ENCODE results near the gene CALN1. TPM values are rescaled to one million over a fixed set of nuclear protein-coding genes. Genes with fewer than 3 reads are reported as not detected.

CALN1 gene
- total and polyA plus RNA-seq, 12 donors: not detected

- Histone ChIP-seq H3K36me3 (no peaks in the 10 kb centered on the region), H3K4me1 (peaks cover 0 to 12% (median 0%) of the 10 kb centered on the region in 9 donors), H3K27me3 (no peaks in the 10 kb centered on the region), H3K9me3 (peaks cover 0 to 24% (median 13%) of the 10 kb centered on the region in 11 donors), H3K4me3 (no peak overlapping the region), H3K27ac (no peak overlapping the region)
- DNase-seq (no peak), ATAC-seq (no peak)
- intact Hi-C loops (cut with DNase I): no loop called here
- WGBS, 2 donors: 66 to 69% methylated on average over 5 of the region's 5 CpGs
- no peak for TF ChIP-seq CTCF (IDR thresholded peaks at IDR 0.05)
These were observed 374.0 kb downstream of the CALN1 start for GRCh38 chr7:72038022-72038732.

- Histone ChIP-seq H3K36me3 (no peaks in the 10 kb centered on the region), H3K4me3 (no peak overlapping the region), H3K4me1 (peaks cover 0 to 12% (median 2%) of the 10 kb centered on the region in 9 donors), H3K27me3 (no peaks in the 10 kb centered on the region), H3K27ac (no peak overlapping the region), H3K9me3 (peaks cover 0 to 24% (median 13%) of the 10 kb centered on the region in 11 donors)
- peak in 1 of 8 donors; percentile 12 for ATAC-seq
- intact Hi-C loops (cut with DNase I): no loop called here
- TF ChIP-seq CTCF (IDR thresholded peaks at IDR 0.05): no peak
- 46 to 57% methylated on average over 2 of the region's 2 CpGs for WGBS, 2 donors
- no peak for DNase-seq
These were observed 374.6 kb downstream of the CALN1 start for GRCh38 chr7:72037516-72037915.

GRCh38 chr7:72035266-72035665 is 376.9 kb downstream of the CALN1 start:
- no peaks in the 10 kb centered on the region for H3K27me3 ChIP-seq
- no peak overlapping the region for H3K4me3 ChIP-seq
- DNase-seq (no peak), ATAC-seq (no peak)
- peaks cover 0 to 20% (median 5%) of the 10 kb centered on the region in 9 donors for H3K4me1 ChIP-seq
- 74 to 78% methylated on average over 1 of the region's 1 CpG for WGBS, 2 donors
- intact Hi-C loops (cut with DNase I): no loop called here
- peaks cover 0 to 24% (median 13%) of the 10 kb centered on the region in 11 donors for H3K9me3 ChIP-seq
- H3K27ac ChIP-seq: no peak overlapping the region
- no peaks in the 10 kb centered on the region for H3K36me3 ChIP-seq
- no peak for TF ChIP-seq CTCF (IDR thresholded peaks at IDR 0.05)

GRCh38 chr7:72032934-72033333 is 379.2 kb downstream of the CALN1 start:
- Histone ChIP-seq H3K27me3 (no peaks in the 10 kb centered on the region), H3K4me1 (peaks cover 0 to 20% (median 5%) of the 10 kb centered on the region in 9 donors), H3K36me3 (no peaks in the 10 kb centered on the region), H3K4me3 (no peak overlapping the region), H3K9me3 (peaks cover 0 to 28% (median 13%) of the 10 kb centered on the region in 11 donors), H3K27ac (peak overlapping the region in 5 of 10 donors; percentile 11 to 72 (median 65))
- TF ChIP-seq CTCF (IDR thresholded peaks at IDR 0.05): no peak
- DNase-seq (peak in 1 of 2 donors; percentile 35), ATAC-seq (peak in 7 of 8 donors; percentile 65 to 89 (median 83))
- intact Hi-C loops (cut with DNase I): no loop called here
- 19 to 21% methylated on average over 1 of the region's 1 CpG for WGBS, 2 donors

All from heart right ventricle (tissue), 16 donors.